Lung (tissue), 12 donors: ENCODE results near the gene CACFD1. TPM values are rescaled to one million over a fixed set of nuclear protein-coding genes. Genes with fewer than 3 reads are reported as not detected.

Experiments
- ATAC-seq: fragments of 200-7000 bp; cut with Tn5 transposase; one replicate; pipeline ENCODE4 v1.9.1; 2020; ENCODE audit warnings: moderate number of reproducible peaks; ENCODE audit not compliant: insufficient read depth, low FRiP score
- DNase-seq, 3 donors: peaks; one replicate each; pipeline ENCODE4 v3.0.0-alpha.2; 2013 to 2017
- H3K27ac ChIP-seq, 2 donors: one replicate each; pipeline ENCODE4 v1.5.1; 2013; ENCODE audit warnings: mild to moderate bottlenecking in 2 of 2, moderate library complexity in 2 of 2, control low read depth in 1 of 2, inconsistent platforms in 1 of 2, low read depth in 1 of 2, low read length in 1 of 2
- H3K27me3 ChIP-seq, 3 donors: one replicate each; pipeline ENCODE4 v1.5.1; 2013; ENCODE audit warnings: low read length in 2 of 3; ENCODE audit not compliant: control insufficient read depth in 3 of 3, insufficient read depth in 3 of 3
- H3K36me3 ChIP-seq, 4 donors: one replicate each; pipeline ENCODE4 v1.5.1; 2013; ENCODE audit warnings: low read length in 4 of 4, mild to moderate bottlenecking in 1 of 4, moderate library complexity in 1 of 4; ENCODE audit not compliant: control insufficient read depth in 4 of 4, insufficient read depth in 4 of 4
- H3K4me1 ChIP-seq, 5 donors: one replicate each; pipeline ENCODE4 v1.5.1; 2013; ENCODE audit warnings: low read length in 5 of 5, mild to moderate bottlenecking in 2 of 5, moderate library complexity in 1 of 5; ENCODE audit not compliant: control insufficient read depth in 5 of 5, insufficient read depth in 5 of 5
- H3K4me3 ChIP-seq: one replicate; pipeline ENCODE4 v1.5.1; 2013; ENCODE audit warnings: mild to moderate bottlenecking, control low read depth, moderate library complexity
- H3K9ac ChIP-seq, 2 donors: one replicate each; pipeline ENCODE4 v1.5.1; 2013; ENCODE audit warnings: low read length in 2 of 2, control low read depth in 1 of 2; ENCODE audit not compliant: insufficient read depth in 1 of 2
- H3K9me3 ChIP-seq, 4 donors: one replicate each; pipeline ENCODE4 v1.5.1; 2013; ENCODE audit warnings: low read length in 3 of 4, mild to moderate bottlenecking in 1 of 4, moderate library complexity in 1 of 4; ENCODE audit not compliant: control insufficient read depth in 4 of 4, insufficient read depth in 3 of 4
- WGBS, 2 donors: extraction: QIAGEN DNeasy Blood & Tissue Kit; methylation state at CpG; one replicate each; pipeline ENCODE4 v1.1.7; 2013; 5-methylcytosine and 5-hydroxymethylcytosine counted together
- polyA plus RNA-seq, 2 donors: library from polyadenylated mRNA; stranded (reverse); fragments of 200-250 nt; gene quantifications; one replicate each; pipeline ENCODE4 v1.2.1, GENCODE V29; 2013
- total RNA-seq, 2 donors: library from RNA; depleted of rRNA in 1 of 2; stranded (reverse); fragments of >200 nt in 1 of 2; gene quantifications; one replicate each; pipeline ENCODE4 v1.2.1, GENCODE V29; 2014 to 2021
- TF ChIP-seq, protein P1 (sequence below): IDR thresholded peaks from 2 replicates; pipeline ENCODE4 v1.5.1; 2012; ENCODE audit warnings: mild to moderate bottlenecking; ENCODE audit errors: control extremely low read depth, extremely low read depth
- donor health status: control.
- donor health status: control.
- donor health status: Bipolar disorder and iron deficiency.
- donor health status: healthy.
- donor health status: DM: yes; HTN: yes; CAD: no.

CACFD1 gene
- total and polyA plus RNA-seq, 4 donors: 18.7 to 46.1 (median 32.1) TPM

DNA sequence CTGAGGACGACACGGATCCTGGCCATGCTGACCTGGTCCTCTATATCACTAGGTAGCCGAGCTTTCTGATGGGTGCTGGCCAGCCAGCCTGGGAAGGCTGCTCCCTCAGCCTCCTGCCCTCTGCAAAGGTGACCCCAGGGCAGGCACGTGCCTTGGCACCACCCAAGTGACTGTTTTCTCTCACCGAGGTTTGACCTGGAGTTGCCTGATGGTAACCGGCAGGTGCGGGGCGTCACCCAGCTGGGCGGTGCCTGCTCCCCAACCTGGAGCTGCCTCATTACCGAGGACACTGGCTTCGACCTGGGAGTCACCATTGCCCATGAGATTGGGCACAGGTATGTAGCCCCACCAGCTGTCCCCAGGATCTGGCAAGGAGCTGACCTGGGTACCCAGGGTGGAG lies 33.8 kb upstream of the CACFD1 start:
- H3K9me3 ChIP-seq: peaks cover 0 to 3% (median 0%) of the 10 kb centered on the region in 4 donors
- ATAC-seq: no peak
- 94 to 97% methylated on average over 11 of the region's 11 CpGs for WGBS, 2 donors
- no peak for DNase-seq
- no peak overlapping the region for H3K9ac ChIP-seq
- H3K4me3 ChIP-seq: no peak overlapping the region
- H3K4me1 ChIP-seq: peaks cover 0 to 9% (median 0%) of the 10 kb centered on the region in 5 donors
- peaks cover 0 to 3% (median 3%) of the 10 kb centered on the region in 3 donors for H3K27me3 ChIP-seq
- H3K27ac ChIP-seq: no peak overlapping the region
- TF ChIP-seq, protein P1, sequence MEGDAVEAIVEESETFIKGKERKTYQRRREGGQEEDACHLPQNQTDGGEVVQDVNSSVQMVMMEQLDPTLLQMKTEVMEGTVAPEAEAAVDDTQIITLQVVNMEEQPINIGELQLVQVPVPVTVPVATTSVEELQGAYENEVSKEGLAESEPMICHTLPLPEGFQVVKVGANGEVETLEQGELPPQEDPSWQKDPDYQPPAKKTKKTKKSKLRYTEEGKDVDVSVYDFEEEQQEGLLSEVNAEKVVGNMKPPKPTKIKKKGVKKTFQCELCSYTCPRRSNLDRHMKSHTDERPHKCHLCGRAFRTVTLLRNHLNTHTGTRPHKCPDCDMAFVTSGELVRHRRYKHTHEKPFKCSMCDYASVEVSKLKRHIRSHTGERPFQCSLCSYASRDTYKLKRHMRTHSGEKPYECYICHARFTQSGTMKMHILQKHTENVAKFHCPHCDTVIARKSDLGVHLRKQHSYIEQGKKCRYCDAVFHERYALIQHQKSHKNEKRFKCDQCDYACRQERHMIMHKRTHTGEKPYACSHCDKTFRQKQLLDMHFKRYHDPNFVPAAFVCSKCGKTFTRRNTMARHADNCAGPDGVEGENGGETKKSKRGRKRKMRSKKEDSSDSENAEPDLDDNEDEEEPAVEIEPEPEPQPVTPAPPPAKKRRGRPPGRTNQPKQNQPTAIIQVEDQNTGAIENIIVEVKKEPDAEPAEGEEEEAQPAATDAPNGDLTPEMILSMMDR: no peak
- no peaks in the 10 kb centered on the region for H3K36me3 ChIP-seq

DNA sequence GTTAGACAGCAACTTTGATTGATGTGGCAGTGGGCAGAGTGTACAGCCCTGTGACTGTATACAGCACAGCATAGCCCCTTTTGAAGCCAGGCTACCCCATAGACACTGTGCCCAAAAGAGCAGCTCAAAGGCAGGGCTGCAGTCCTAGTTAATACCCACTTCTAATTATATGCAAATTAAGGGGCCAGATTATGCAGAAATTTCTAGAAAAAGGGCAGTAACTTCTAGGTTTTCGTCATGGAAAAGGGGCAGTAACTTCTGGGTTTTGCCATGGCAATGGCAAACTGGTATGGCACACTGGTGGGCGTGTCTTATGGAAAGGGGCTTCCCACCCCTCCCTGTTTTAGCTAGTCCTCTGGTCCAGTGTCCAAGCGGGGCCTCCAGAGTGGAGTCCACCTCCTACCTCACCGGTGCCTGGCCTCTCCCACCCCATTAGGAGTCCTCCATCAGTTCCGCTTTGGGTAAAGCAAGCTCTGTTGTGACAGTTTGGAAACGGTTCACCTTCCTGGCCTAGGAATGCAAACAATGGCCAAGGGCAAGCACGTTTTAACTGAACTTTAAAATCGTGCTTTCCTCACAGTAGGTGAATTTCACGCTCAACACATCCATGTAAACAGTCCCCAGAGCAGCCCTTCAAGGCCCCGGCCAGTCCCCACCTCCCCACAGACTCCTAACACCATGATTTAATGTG lies 32.0 kb upstream of the CACFD1 start:
- Histone ChIP-seq H3K27me3 (peaks cover 0 to 3% (median 3%) of the 10 kb centered on the region in 3 donors), H3K36me3 (no peaks in the 10 kb centered on the region), H3K9me3 (peaks cover 0 to 3% (median 0%) of the 10 kb centered on the region in 4 donors), H3K4me3 (no peak overlapping the region), H3K9ac (no peak overlapping the region), H3K4me1 (peaks cover 0 to 5% (median 0%) of the 10 kb centered on the region in 5 donors), H3K27ac (no peak overlapping the region)
- WGBS, 2 donors: 63 to 66% methylated on average over 10 of the region's 10 CpGs
- no peak for ATAC-seq
- DNase-seq: no peak
- TF ChIP-seq, protein P1: no peak

DNA sequence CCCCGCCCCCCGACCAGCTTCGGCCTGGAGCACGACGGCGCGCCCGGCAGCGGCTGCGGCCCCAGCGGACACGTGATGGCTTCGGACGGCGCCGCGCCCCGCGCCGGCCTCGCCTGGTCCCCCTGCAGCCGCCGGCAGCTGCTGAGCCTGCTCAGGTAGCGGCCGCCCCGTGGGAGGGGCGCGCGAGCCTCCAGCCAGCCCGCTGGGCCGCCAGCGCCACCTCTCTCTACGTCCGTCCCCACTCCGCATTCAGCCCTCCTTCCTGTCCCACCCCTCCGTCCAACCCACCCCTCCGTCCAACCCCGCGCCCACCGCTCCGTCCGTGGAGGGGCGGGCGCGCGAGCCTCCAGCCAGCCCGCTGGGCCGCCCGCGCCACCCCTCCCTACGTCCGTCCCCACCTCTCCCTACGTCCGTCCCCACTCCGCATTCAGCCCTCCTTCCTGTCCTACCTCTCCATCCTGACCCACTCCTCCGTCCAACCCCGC lies 31.1 kb upstream of the CACFD1 start:
- Histone ChIP-seq H3K9me3 (peaks cover 0 to 3% (median 0%) of the 10 kb centered on the region in 4 donors), H3K4me3 (peak overlapping the region; percentile 19), H3K27me3 (peaks cover 0 to 3% (median 3%) of the 10 kb centered on the region in 3 donors), H3K27ac (no peak overlapping the region), H3K4me1 (peaks cover 0 to 5% (median 0%) of the 10 kb centered on the region in 5 donors), H3K36me3 (no peaks in the 10 kb centered on the region), H3K9ac (no peak overlapping the region)
- TF ChIP-seq, protein P1: no peak
- ATAC-seq (no peak), DNase-seq (peak; percentile 27 to 54 (median 50))
- WGBS, 2 donors: 0 to 2% methylated on average over 11 to 56 of the region's 57 CpGs
